HepG2 (cell line): Measurements from ENCODE around the gene PXMP4. TPM values are rescaled to one million over a fixed set of nuclear protein-coding genes. Genes with fewer than 3 reads are reported as not detected.

Experiments
- CEBPB ChIP-seq: IDR thresholded peaks from 2 replicates; pipeline ENCODE4 v1.6.1; 2011; ENCODE audit warnings: low read depth, low read length, improper control_type of control experiment, borderline replicate concordance
- CHCHD3 ChIP-seq: sonication (generic); formaldehyde crosslinking; IDR thresholded peaks from 2 replicates; pipeline ENCODE4 v1.8.0; 2022; ENCODE audit warnings: mild to moderate bottlenecking, missing genetic modification reagents, moderate library complexity
- CREM ChIP-seq, 2 experiments: sonication (generic) in 1 of 2; formaldehyde crosslinking in 1 of 2; IDR thresholded peaks; 2 replicates each; pipeline versions ENCODE4 v1.4.0 to v1.6.1; 2016 to 2020; ENCODE audit warnings: antibody characterized with exemption in 1 of 2, mild to moderate bottlenecking in 1 of 2, missing genetic modification reagents in 1 of 2
- FOXC1 ChIP-seq: sonication (generic); formaldehyde crosslinking; IDR thresholded peaks from 2 replicates; pipeline ENCODE4 v1.8.0; 2022; ENCODE audit warnings: mild to moderate bottlenecking, missing genetic modification reagents, borderline replicate concordance
- KMT2A ChIP-seq: sonication (generic); formaldehyde crosslinking; IDR thresholded peaks from 2 replicates; pipeline ENCODE4 v1.4.0; 2020; ENCODE audit warnings: missing genetic modification reagents
- MEIS2 ChIP-seq: sonication (generic); formaldehyde crosslinking; IDR thresholded peaks from 2 replicates; pipeline ENCODE4 v1.9.0; 2021; ENCODE audit warnings: mild to moderate bottlenecking, missing genetic modification reagents
- RCOR2 ChIP-seq: IDR thresholded peaks from 2 replicates; pipeline ENCODE4 v1.6.1; 2016; ENCODE audit warnings: missing biosample characterization, missing genetic modification reagents
- SMAD3 ChIP-seq: sonication (generic); formaldehyde crosslinking; IDR thresholded peaks from 2 replicates; pipeline ENCODE4 v1.4.0; 2020; ENCODE audit warnings: missing genetic modification reagents
- TSC22D2 ChIP-seq: sonication (generic); formaldehyde crosslinking; IDR thresholded peaks from 2 replicates; pipeline ENCODE4 v1.5.1; 2020; ENCODE audit warnings: missing genetic modification reagents, mild to moderate bottlenecking, borderline replicate concordance
- ZC3H13 ChIP-seq: sonication (generic); formaldehyde crosslinking; IDR thresholded peaks from 2 replicates; pipeline ENCODE4 v1.8.1; 2023; ENCODE audit warnings: mild to moderate bottlenecking, missing genetic modification reagents, moderate library complexity
- ZMYM2 ChIP-seq: sonication (generic); formaldehyde crosslinking; IDR thresholded peaks from 2 replicates; pipeline ENCODE4 v1.8.0; 2022; ENCODE audit warnings: mild to moderate bottlenecking, missing genetic modification reagents
- ZNF430 ChIP-seq: sonication (generic); formaldehyde crosslinking; IDR thresholded peaks from 2 replicates; pipeline ENCODE4 v1.9.0; 2021; ENCODE audit warnings: mild to moderate bottlenecking, missing genetic modification reagents
- ZNF614 ChIP-seq: IDR thresholded peaks from 2 replicates; pipeline ENCODE4 v1.6.1; 2018; ENCODE audit warnings: missing biosample characterization, missing genetic modification reagents, inconsistent platforms, borderline replicate concordance
- ZNF670 ChIP-seq: sonication (generic); formaldehyde crosslinking; IDR thresholded peaks from 2 replicates; pipeline ENCODE4 v1.8.0; 2022; ENCODE audit warnings: mild to moderate bottlenecking, missing genetic modification reagents, borderline replicate concordance
- ZNF772 ChIP-seq: sonication (generic); formaldehyde crosslinking; IDR thresholded peaks from 2 replicates; pipeline ENCODE4 v1.5.0; 2020; ENCODE audit warnings: mild to moderate bottlenecking, missing genetic modification reagents
- ZSCAN30 ChIP-seq: sonication (generic); formaldehyde crosslinking; IDR thresholded peaks from 2 replicates; pipeline ENCODE4 v1.5.0; 2020; ENCODE audit warnings: mild to moderate bottlenecking, missing genetic modification reagents
- polyA plus RNA-seq, 8 experiments: library from polyadenylated mRNA; depleted of rRNA in 3 of 8; stranded (reverse) in 7 of 8; unstranded in 1 of 8; fragments of >200 nt; fragmentation: Illumina TruSeq in 4 of 8; extraction: Trizol in 4 of 8; gene quantifications; 2 replicates each; pipeline versions ENCODE4 v1.2.1 to v1.2.3, GENCODE V29; 2011 to 2016; ENCODE audit warnings: low read depth in 4 of 8, missing spikeins in 1 of 8, mixed read lengths in 1 of 8; ENCODE audit not compliant: insufficient read depth in 1 of 8
- total RNA-seq, 5 experiments: library from RNA; depleted of rRNA; stranded (reverse); fragments of >200 nt; fragmentation: Illumina TruSeq; extraction: Trizol; gene quantifications; 2 replicates each; pipeline ENCODE4 v1.2.3, GENCODE V29; 2016; ENCODE audit warnings: low read depth in 1 of 5
- TF ChIP-seq, protein P1 (sequence below): sonication (generic); formaldehyde crosslinking; IDR thresholded peaks from 2 replicates; pipeline ENCODE4 v1.8.0; 2022; ENCODE audit warnings: mild to moderate bottlenecking, missing genetic modification reagents; ENCODE audit not compliant: insufficient replicate concordance
- TF ChIP-seq, protein P2 (sequence below): sonication (generic); formaldehyde crosslinking; conservative IDR thresholded peaks from 2 replicates; pipeline ENCODE4 v1.4.0; 2020; ENCODE audit warnings: missing genetic modification reagents
- TF ChIP-seq, protein P3 (sequence below): sonication (generic); formaldehyde crosslinking; IDR thresholded peaks from 2 replicates; pipeline ENCODE4 v1.8.1; 2022; ENCODE audit warnings: low read depth, mild to moderate bottlenecking, missing genetic modification reagents
- TF ChIP-seq, protein P4 (sequence below): sonication (generic); formaldehyde crosslinking; IDR thresholded peaks from 2 replicates; pipeline ENCODE4 v1.5.0; 2020; ENCODE audit warnings: mild to moderate bottlenecking, missing genetic modification reagents

The PXMP4 gene
- total and polyA plus RNA-seq, 2 of the 13 experiments (the other 11 are each of a cell fraction or from before 2014, with no cell fraction given) = not detected

DNA sequence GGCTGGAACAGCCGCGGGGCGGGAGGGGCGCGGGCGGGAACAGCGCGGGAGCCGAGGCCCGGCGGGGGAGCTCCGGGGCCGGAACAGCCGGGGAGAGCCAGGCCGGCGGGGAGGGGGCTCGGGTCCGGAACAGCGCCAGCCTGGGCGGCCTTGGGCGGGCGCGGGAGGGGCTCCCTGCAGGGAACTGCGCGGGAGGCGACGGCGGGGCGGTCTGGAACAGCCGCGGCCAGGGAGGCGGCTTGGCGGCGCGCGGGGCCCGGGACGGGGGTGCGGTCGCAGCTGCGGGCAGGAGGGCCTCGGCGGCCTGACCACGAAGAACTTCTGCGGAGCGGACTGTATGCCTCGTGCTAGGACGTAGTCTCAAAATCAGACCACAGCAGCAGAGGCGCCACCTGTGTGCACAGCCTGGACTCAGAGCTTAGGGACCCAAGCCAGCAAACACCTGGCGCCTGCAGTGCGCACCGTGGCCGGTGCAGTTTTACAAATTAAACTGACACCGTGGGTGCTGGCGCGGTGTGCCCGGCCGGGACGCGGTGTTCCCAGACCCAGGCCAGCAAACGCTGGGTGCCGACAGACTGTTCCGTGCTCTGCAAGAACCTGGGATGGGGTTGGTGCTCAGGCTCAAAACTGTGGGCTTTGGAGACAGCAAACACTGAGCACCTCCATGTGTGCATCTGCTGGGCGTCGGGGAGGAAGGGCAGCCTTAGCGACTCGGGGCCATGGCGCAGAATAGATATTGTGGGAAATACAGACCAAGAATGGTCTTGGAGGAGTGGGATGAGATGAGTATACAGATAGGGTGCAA is 12.3 kb upstream of the PXMP4 start (continued):
- TF ChIP-seq, protein P1, sequence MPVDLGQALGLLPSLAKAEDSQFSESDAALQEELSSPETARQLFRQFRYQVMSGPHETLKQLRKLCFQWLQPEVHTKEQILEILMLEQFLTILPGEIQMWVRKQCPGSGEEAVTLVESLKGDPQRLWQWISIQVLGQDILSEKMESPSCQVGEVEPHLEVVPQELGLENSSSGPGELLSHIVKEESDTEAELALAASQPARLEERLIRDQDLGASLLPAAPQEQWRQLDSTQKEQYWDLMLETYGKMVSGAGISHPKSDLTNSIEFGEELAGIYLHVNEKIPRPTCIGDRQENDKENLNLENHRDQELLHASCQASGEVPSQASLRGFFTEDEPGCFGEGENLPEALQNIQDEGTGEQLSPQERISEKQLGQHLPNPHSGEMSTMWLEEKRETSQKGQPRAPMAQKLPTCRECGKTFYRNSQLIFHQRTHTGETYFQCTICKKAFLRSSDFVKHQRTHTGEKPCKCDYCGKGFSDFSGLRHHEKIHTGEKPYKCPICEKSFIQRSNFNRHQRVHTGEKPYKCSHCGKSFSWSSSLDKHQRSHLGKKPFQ (CRISPR knock-in tag) = peak; percentile 33
- no peak for TF ChIP-seq SMAD3 (CRISPR knock-in tag)
- no peak for TF ChIP-seq CREM (IDR thresholded peaks at IDR 0.05)
- no peak for TF ChIP-seq CREM (CRISPR knock-in tag; IDR thresholded peaks at IDR 0.05)
- TF ChIP-seq, protein P2, sequence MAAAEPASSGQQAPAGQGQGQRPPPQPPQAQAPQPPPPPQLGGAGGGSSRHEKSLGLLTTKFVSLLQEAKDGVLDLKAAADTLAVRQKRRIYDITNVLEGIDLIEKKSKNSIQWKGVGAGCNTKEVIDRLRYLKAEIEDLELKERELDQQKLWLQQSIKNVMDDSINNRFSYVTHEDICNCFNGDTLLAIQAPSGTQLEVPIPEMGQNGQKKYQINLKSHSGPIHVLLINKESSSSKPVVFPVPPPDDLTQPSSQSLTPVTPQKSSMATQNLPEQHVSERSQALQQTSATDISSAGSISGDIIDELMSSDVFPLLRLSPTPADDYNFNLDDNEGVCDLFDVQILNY (CRISPR knock-in tag) = peak; percentile 85; the same call in 1 of the 2 replicates
- no peak for TF ChIP-seq ZSCAN30 (CRISPR knock-in tag)
- no peak for TF ChIP-seq CEBPB
- TF ChIP-seq KMT2A (CRISPR knock-in tag) = peak; percentile 56
- TF ChIP-seq, protein P3, sequence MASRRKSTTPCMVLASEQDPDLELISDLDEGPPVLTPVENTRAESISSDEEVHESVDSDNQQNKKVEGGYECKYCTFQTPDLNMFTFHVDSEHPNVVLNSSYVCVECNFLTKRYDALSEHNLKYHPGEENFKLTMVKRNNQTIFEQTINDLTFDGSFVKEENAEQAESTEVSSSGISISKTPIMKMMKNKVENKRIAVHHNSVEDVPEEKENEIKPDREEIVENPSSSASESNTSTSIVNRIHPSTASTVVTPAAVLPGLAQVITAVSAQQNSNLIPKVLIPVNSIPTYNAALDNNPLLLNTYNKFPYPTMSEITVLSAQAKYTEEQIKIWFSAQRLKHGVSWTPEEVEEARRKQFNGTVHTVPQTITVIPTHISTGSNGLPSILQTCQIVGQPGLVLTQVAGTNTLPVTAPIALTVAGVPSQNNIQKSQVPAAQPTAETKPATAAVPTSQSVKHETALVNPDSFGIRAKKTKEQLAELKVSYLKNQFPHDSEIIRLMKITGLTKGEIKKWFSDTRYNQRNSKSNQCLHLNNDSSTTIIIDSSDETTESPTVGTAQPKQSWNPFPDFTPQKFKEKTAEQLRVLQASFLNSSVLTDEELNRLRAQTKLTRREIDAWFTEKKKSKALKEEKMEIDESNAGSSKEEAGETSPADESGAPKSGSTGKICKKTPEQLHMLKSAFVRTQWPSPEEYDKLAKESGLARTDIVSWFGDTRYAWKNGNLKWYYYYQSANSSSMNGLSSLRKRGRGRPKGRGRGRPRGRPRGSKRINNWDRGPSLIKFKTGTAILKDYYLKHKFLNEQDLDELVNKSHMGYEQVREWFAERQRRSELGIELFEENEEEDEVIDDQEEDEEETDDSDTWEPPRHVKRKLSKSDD (CRISPR knock-in tag) = peak; percentile 94
- TF ChIP-seq ZNF670 (CRISPR knock-in tag) = peak; percentile 4; the same call in 1 of the 2 replicates
- peak; percentile 93 for TF ChIP-seq MEIS2 (CRISPR knock-in tag)
- no peak for TF ChIP-seq RCOR2 (CRISPR knock-in tag)
- TF ChIP-seq FOXC1 = peak; percentile 80
- TF ChIP-seq ZNF772 (CRISPR knock-in tag) = no peak; the same call in 1 of the 2 replicates
- peak; percentile 79 for TF ChIP-seq ZNF430
- TF ChIP-seq ZC3H13 = peak; percentile 93; the same call in 1 of the 2 replicates
- TF ChIP-seq CHCHD3 = peak; percentile 46; the same call in 1 of the 2 replicates
- peak; percentile 8; the same call in 1 of the 2 replicates for TF ChIP-seq ZNF614 (CRISPR knock-in tag)
- TF ChIP-seq TSC22D2 = peak; percentile 49
- TF ChIP-seq, protein P4, sequence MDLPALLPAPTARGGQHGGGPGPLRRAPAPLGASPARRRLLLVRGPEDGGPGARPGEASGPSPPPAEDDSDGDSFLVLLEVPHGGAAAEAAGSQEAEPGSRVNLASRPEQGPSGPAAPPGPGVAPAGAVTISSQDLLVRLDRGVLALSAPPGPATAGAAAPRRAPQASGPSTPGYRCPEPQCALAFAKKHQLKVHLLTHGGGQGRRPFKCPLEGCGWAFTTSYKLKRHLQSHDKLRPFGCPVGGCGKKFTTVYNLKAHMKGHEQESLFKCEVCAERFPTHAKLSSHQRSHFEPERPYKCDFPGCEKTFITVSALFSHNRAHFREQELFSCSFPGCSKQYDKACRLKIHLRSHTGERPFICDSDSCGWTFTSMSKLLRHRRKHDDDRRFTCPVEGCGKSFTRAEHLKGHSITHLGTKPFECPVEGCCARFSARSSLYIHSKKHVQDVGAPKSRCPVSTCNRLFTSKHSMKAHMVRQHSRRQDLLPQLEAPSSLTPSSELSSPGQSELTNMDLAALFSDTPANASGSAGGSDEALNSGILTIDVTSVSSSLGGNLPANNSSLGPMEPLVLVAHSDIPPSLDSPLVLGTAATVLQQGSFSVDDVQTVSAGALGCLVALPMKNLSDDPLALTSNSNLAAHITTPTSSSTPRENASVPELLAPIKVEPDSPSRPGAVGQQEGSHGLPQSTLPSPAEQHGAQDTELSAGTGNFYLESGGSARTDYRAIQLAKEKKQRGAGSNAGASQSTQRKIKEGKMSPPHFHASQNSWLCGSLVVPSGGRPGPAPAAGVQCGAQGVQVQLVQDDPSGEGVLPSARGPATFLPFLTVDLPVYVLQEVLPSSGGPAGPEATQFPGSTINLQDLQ = no peak
- peak; percentile 70; the same call in 1 of the 2 replicates for TF ChIP-seq ZMYM2 (CRISPR knock-in tag)
